SH-SY5Y (cell line): ENCODE measurements around the gene PTBP1.

Source experiments
- GATA2 ChIP-seq: IDR thresholded peaks from 2 replicates; pipeline ENCODE4 v1.6.1; 2011; ENCODE audit warnings: mild to moderate bottlenecking, low read depth, low read length
- GATA3 ChIP-seq: IDR thresholded peaks from 2 replicates; pipeline ENCODE4 v1.6.1; 2011; ENCODE audit warnings: low read depth, mild to moderate bottlenecking, low read length, moderate library complexity

GRCh38 chr19:776549-776948, 20.7 kb upstream of the PTBP1 start:
- TF ChIP-seq GATA3 (no peak), GATA2 (no peak)
